Cardiac fibroblast (primary cell): Measurements from ENCODE around the gene PDE8A.

Source experiments
- DNase-seq, 2 donors: peaks; one replicate each; pipeline versions ENCODE4 v3.0.0 to v3.0.0-alpha.2; 2010; ENCODE audit warnings: low read depth in 2 of 2
- H3K4me3 ChIP-seq, 2 donors: replicated peaks in 1 of 2; 1 replicate in 1 of 2; 2 replicates in 1 of 2; pipeline ENCODE4 v1.5.1; 2011; ENCODE audit warnings: low read depth in 2 of 2, low read length in 2 of 2, mild to moderate bottlenecking in 2 of 2, moderate library complexity in 1 of 2
- TF ChIP-seq, protein P1 (sequence below): IDR thresholded peaks from one replicate; pipeline ENCODE4 v1.5.1; 2011; ENCODE audit warnings: low read depth, mild to moderate bottlenecking, low read length, inconsistent platforms

PDE8A gene

GRCh38 chr15:85036716-85037115, 55.1 kb downstream of the PDE8A start:
- DNase-seq = no peak
- H3K4me3 ChIP-seq = no peak overlapping the region
- TF ChIP-seq, protein P1, sequence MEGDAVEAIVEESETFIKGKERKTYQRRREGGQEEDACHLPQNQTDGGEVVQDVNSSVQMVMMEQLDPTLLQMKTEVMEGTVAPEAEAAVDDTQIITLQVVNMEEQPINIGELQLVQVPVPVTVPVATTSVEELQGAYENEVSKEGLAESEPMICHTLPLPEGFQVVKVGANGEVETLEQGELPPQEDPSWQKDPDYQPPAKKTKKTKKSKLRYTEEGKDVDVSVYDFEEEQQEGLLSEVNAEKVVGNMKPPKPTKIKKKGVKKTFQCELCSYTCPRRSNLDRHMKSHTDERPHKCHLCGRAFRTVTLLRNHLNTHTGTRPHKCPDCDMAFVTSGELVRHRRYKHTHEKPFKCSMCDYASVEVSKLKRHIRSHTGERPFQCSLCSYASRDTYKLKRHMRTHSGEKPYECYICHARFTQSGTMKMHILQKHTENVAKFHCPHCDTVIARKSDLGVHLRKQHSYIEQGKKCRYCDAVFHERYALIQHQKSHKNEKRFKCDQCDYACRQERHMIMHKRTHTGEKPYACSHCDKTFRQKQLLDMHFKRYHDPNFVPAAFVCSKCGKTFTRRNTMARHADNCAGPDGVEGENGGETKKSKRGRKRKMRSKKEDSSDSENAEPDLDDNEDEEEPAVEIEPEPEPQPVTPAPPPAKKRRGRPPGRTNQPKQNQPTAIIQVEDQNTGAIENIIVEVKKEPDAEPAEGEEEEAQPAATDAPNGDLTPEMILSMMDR = no peak

DNA sequence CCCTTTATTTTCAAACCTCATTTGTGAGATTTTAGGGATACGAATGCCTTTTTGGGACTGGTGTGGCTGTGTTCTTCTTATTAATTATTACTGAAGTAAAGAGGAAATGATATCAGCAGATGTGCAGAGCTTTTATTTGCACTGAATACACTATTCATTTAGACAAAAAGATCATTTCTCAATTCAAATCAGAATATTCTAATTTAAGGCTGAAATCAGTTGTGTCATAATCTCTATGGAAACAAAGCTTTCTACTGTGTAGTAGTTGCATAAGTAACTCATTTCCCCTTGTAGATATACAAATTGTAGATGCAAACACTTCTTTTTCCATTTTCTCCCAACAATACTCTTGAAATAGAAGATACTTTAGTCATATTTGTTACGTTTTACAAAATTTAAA, 56.0 kb downstream of the PDE8A start:
- peak in 1 of 2 donors; percentile 19 for DNase-seq
- TF ChIP-seq, protein P1 = no peak
- H3K4me3 ChIP-seq = no peak overlapping the region

DNA sequence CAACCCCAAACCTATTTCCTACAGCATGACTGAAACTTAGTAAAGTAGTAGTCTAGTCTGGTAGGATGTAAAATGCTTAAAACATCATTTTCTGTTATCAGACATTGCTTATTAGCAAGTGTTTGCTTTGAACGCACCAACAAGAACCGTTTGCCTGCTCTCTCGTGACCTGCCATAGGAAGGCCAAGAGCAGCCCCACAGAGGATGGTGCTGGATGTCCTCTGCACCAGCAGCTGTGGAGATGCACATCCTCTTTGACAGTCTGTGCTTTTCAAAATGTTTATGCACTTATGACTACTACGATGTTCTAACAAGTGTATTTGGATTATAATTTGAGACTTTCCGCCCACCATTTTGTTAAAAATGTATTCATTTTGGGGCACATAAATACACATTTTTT, 59.6 kb downstream of the PDE8A start:
- no peak for DNase-seq
- TF ChIP-seq, protein P1 = no peak
- H3K4me3 ChIP-seq = no peak overlapping the region

DNA sequence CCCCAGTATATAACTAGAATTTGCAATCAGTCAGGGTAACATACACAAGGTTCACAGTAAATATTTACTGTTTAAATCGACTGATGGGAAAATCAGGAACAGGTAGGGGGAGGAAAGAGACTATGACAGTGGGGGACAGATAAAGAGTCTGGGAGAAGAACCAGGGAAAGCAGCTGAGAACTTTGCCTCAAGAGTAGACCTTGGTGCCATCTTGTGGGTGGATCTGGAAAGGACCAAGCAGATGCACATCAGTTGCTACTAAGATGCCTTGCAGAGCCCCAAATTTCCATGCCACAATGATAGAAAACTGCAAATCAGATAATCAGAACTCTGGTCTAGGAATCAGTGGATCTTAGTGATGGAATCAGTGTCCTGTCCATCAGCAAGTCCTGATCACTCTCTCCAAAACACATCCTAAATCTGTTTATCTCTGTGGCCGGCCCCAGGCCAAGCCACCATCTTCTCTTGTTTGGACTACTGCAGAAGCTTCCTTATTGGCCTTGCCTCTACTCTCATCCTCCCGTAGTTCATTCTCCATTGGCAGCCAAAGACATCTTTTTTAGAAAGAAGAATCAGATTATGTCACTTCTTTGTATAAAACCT, 62.7 kb downstream of the PDE8A start:
- peak; percentile 81 to 85 for DNase-seq
- TF ChIP-seq, protein P1 = peak; percentile 67

GRCh38 chr15:85044894-85045293, 63.2 kb downstream of the PDE8A start:
- no peak overlapping the region for H3K4me3 ChIP-seq
- TF ChIP-seq, protein P1 = no peak
- no peak for DNase-seq

More for the DNA sequence above, 62.7 kb downstream of the PDE8A start:
- no peak overlapping the region for H3K4me3 ChIP-seq

DNA sequence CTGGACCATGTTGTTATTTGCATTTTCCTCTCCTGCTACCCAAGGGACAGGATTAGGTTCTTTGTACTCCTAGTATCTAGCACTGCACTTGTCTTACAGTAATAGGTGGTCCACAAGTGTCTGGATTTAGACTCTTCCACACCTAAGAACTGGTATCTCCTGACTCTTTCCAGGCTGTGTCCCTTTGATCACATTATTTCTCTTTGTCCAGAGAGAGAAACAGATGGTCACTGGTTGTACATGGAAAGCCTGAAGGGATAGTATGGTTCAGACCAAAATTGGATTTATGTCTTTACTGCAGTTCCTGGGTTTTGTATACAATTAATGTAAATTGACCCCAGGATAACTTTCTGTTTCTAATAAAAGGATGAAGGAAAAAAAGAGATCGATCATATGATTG, 64.0 kb downstream of the PDE8A start:
- no peak for DNase-seq
- TF ChIP-seq, protein P1 = no peak
- no peak overlapping the region for H3K4me3 ChIP-seq
